ENCODE measurements around the gene PRTN3.
A peak's percentile ranks its signal among the peaks of the same experiment; 100 is the strongest.

GRCh38 chr19:850221-850978 is 9.6 kb downstream of the PRTN3 start:
- TF ChIP-seq POLR2AphosphoS5 (IDR thresholded peaks at IDR 0.05; ENCODE audit: low read depth, low read length) (no peak), FOXP2 (optimal IDR thresholded peaks at IDR 0.05; ENCODE audit: borderline replicate concordance, extremely low read depth, extremely low read length, insufficient read depth) (peak; percentile 54)
